Activated CD4-positive, CD25-positive, alpha-beta regulatory T cell treated with anti-CD3 and anti-CD28 coated beads, Interleukin-2, amount 50 U/mL, for 72 hours (primary cell): ENCODE results near the gene PLA1A.

ENCODE experiments used
- DNase-seq: peaks from one replicate; pipeline ENCODE4 v3.0.0; 2021

PLA1A gene

GRCh38 chr3:119613201-119613600, 15.5 kb downstream of the PLA1A start:
- no peak for DNase-seq

- DNase-seq = no peak
Observed at GRCh38 chr3:119613872-119614271, 16.2 kb downstream of the PLA1A start.

GRCh38 chr3:119616056-119616455, 18.4 kb downstream of the PLA1A start:
- no peak for DNase-seq

- DNase-seq = no peak
Observed at GRCh38 chr3:119619094-119619493, 21.4 kb downstream of the PLA1A start.

GRCh38 chr3:119620899-119621298, 23.2 kb downstream of the PLA1A start:
- no peak for DNase-seq

GRCh38 chr3:119624002-119624720, 26.5 kb downstream of the PLA1A start:
- DNase-seq = no peak

- DNase-seq = no peak
Observed at GRCh38 chr3:119625451-119626153, 27.9 kb downstream of the PLA1A start.

- DNase-seq = no peak
Observed at GRCh38 chr3:119626196-119626595, 28.5 kb downstream of the PLA1A start.

- DNase-seq = no peak
Observed at GRCh38 chr3:119627461-119627860, 29.8 kb downstream of the PLA1A start.

GRCh38 chr3:119628390-119628789, 30.7 kb downstream of the PLA1A start:
- peak; percentile 58 for DNase-seq

GRCh38 chr3:119628816-119629445, 31.2 kb downstream of the PLA1A start:
- DNase-seq = no peak

- DNase-seq = no peak
Observed at GRCh38 chr3:119630128-119630879, 32.6 kb downstream of the PLA1A start.

GRCh38 chr3:119630880-119631329, 33.2 kb downstream of the PLA1A start:
- no peak for DNase-seq

GRCh38 chr3:119631516-119631915, 33.8 kb downstream of the PLA1A start:
- DNase-seq = no peak

- no peak for DNase-seq
Observed at GRCh38 chr3:119632216-119632615, 34.5 kb downstream of the PLA1A start.

GRCh38 chr3:119632829-119633228, 35.1 kb downstream of the PLA1A start:
- no peak for DNase-seq

- DNase-seq = no peak
Observed at GRCh38 chr3:119635719-119636118, 38.0 kb downstream of the PLA1A start.

GRCh38 chr3:119636249-119636648, 38.6 kb downstream of the PLA1A start:
- DNase-seq = no peak

- no peak for DNase-seq
Observed at GRCh38 chr3:119636891-119637611, 39.4 kb downstream of the PLA1A start.

- DNase-seq = no peak
Observed at GRCh38 chr3:119637679-119638477, 40.2 kb downstream of the PLA1A start.

- DNase-seq = no peak
Observed at GRCh38 chr3:119639494-119640350, 42.0 kb downstream of the PLA1A start.
